Thyroid gland (tissue), 4 donors: ENCODE data around the gene COL4A4.

ENCODE experiments used
- CTCF ChIP-seq, 6 experiments: fragments of 200-600 bp in 3 of 6; fragments of 450-650 bp in 3 of 6; sonication (generic) in 3 of 6; IDR thresholded peaks; one replicate each; pipeline ENCODE4 v1.5.1; 2016 to 2019; ENCODE audit warnings: antibody characterized with exemption in 6 of 6, mild to moderate bottlenecking in 2 of 6, inconsistent platforms in 1 of 6, moderate library complexity in 1 of 6
- POLR2A ChIP-seq, 2 donors: fragments of 450-650 bp; IDR thresholded peaks; one replicate each; pipeline ENCODE4 v1.6.1; 2017; ENCODE audit warnings: antibody characterized with exemption in 2 of 2, mild to moderate bottlenecking in 2 of 2, moderate library complexity in 1 of 2

- TF ChIP-seq CTCF (IDR thresholded peaks at IDR 0.05) (no peak), POLR2A (IDR thresholded peaks at IDR 0.05) (no peak)
Observed at GRCh38 chr2:227006189-227006897, 157.7 kb downstream of the COL4A4 start.
